Chondrocyte (in vitro differentiated cells): ENCODE measurements around the gene NPAS4. TPM values are rescaled to one million over a fixed set of nuclear protein-coding genes. Genes with fewer than 3 reads are reported as not detected.

Experiments used
- DNase-seq: peaks from one replicate; pipeline ENCODE4 v3.0.0; 2021; ENCODE audit warnings: mixed read lengths, low spot score
- H3K27ac Mint-ChIP-seq: one replicate; pipeline ENCODE4 v1.8.0; 2021; ENCODE audit warnings: mild to moderate bottlenecking, moderate library complexity, mixed read lengths; ENCODE audit not compliant: unreplicated experiment
- H3K27me3 Mint-ChIP-seq: 2 replicates; pipeline ENCODE4 v1.8.0; 2021; ENCODE audit warnings: low read depth, mixed read lengths
- H3K36me3 Mint-ChIP-seq: 2 replicates; pipeline ENCODE4 v1.8.0; 2021; ENCODE audit warnings: low read depth, mixed read lengths
- H3K4me1 Mint-ChIP-seq: 2 replicates; pipeline ENCODE4 v1.8.0; 2021; ENCODE audit warnings: low read depth, mild to moderate bottlenecking, mixed read lengths
- H3K4me3 Mint-ChIP-seq: one replicate; pipeline ENCODE4 v1.8.0; 2021; ENCODE audit warnings: mild to moderate bottlenecking, moderate library complexity, mixed read lengths; ENCODE audit not compliant: unreplicated experiment
- H3K9me3 Mint-ChIP-seq: 2 replicates; pipeline ENCODE4 v1.8.0; 2021; ENCODE audit warnings: low read depth, mixed read lengths
- CTCF ChIP-seq: fragments of 200-600 bp; sonication (generic); IDR thresholded peaks from 2 replicates; pipeline ENCODE4 v1.5.0; 2021; ENCODE audit warnings: antibody characterized with exemption, mild to moderate bottlenecking, moderate library complexity
- total RNA-seq: library from RNA; stranded (reverse); gene quantifications from 3 replicates; pipeline ENCODE4 v1.2.1, GENCODE V29; 2021

The NPAS4 gene
- total RNA-seq, 1 donor from 2014 or later = 0.60 TPM

- Mint-ChIP-seq H3K27me3 (no peaks in the 10 kb centered on the region), H3K4me1 (peaks cover 14% of the 10 kb centered on the region), H3K9me3 (no peaks in the 10 kb centered on the region), H3K36me3 (peaks cover 3% of the 10 kb centered on the region), H3K4me3 (peak overlapping the region; percentile 78), H3K27ac (no peak overlapping the region)
- peak; percentile 66 for TF ChIP-seq CTCF
- DNase-seq = no peak
Measured at GRCh38 chr11:66467034-66467659, 46.3 kb downstream of the NPAS4 start.

DNA sequence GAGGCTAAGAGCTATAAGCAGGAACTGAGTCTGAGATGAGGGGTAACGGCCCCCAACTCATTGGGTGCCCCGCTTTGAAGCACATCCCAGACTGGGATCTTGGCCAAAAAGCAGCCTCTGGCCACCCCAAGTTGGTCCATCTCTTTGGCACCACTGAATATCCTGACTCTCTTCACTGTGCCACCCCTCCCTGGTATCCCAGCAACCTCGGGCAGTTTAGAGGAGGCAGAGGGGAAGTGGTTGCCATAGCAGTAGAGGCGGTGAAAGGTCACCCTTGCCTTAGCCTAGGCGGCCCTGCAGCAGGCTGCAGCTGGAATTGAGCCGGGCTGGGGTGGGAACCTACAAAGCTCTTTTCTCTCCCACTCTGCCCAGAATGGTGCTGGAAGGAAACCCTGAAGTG lies 46.9 kb downstream of the NPAS4 start:
- DNase-seq = no peak
- no peak for TF ChIP-seq CTCF
- peaks cover 14% of the 10 kb centered on the region for H3K4me1 Mint-ChIP-seq
- H3K27ac Mint-ChIP-seq = no peak overlapping the region
- H3K9me3 Mint-ChIP-seq = no peaks in the 10 kb centered on the region
- peak overlapping the region; percentile 78 for H3K4me3 Mint-ChIP-seq
- H3K27me3 Mint-ChIP-seq = no peaks in the 10 kb centered on the region
- peaks cover 3% of the 10 kb centered on the region for H3K36me3 Mint-ChIP-seq

DNA sequence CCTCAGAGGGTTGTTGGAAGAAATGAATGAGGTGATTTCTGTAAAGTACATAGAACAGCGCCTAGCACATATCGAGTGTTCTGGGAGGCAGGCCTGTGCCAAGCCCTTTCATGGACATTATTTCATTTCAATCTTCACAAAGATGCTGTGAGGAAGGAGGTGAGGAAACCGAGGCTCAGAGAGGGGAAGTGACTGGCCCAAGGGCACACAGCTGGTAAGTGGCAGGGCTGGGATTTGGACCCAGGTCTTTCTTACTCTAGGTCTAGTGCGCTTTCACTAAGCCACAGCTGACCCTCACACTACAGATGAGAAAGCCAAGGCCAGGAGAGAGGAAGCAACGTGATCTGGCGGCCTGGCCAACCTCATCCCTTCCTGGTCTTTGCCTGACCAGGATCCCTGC lies 47.9 kb downstream of the NPAS4 start:
- Mint-ChIP-seq H3K4me3 (no peak overlapping the region), H3K27ac (no peak overlapping the region), H3K27me3 (no peaks in the 10 kb centered on the region), H3K9me3 (no peaks in the 10 kb centered on the region), H3K36me3 (peaks cover 3% of the 10 kb centered on the region), H3K4me1 (peaks cover 14% of the 10 kb centered on the region)
- TF ChIP-seq CTCF = no peak
- no peak for DNase-seq

- H3K4me3 Mint-ChIP-seq = no peak overlapping the region
Measured at GRCh38 chr11:66469441-66469840, 48.6 kb downstream of the NPAS4 start.

GRCh38 chr11:66470015-66470414 lies 49.2 kb downstream of the NPAS4 start:
- no peak for DNase-seq
- Mint-ChIP-seq H3K27ac (no peak overlapping the region), H3K36me3 (peaks cover 3% of the 10 kb centered on the region), H3K9me3 (no peaks in the 10 kb centered on the region), H3K27me3 (no peaks in the 10 kb centered on the region), H3K4me3 (no peak overlapping the region), H3K4me1 (peaks cover 14% of the 10 kb centered on the region)
- no peak for TF ChIP-seq CTCF

More at GRCh38 chr11:66469441-66469840, 48.6 kb downstream of the NPAS4 start:
- Mint-ChIP-seq H3K36me3 (peaks cover 3% of the 10 kb centered on the region), H3K9me3 (no peaks in the 10 kb centered on the region), H3K27ac (no peak overlapping the region), H3K27me3 (no peaks in the 10 kb centered on the region), H3K4me1 (peaks cover 14% of the 10 kb centered on the region)
- TF ChIP-seq CTCF = no peak
- DNase-seq = no peak
